Measurements from ENCODE around the gene PRKN. TPM values are rescaled to one million over a fixed set of nuclear protein-coding genes. Genes with fewer than 3 reads are reported as not detected.

PRKN gene
- total and polyA plus RNA-seq, 2 experiments from 2014 or later: 1.2 to 2.3 TPM

GRCh38 chr6:161583584-161583983 lies 1144.0 kb downstream of the PRKN start:
- H3K4me3 ChIP-seq: no peak overlapping the region
- H3K9me3 ChIP-seq (ENCODE audit: low read depth): no peaks in the 10 kb centered on the region
- WGBS, 2 experiments (ENCODE audit: low coverage in 1 of 2, low lambda C conversion rate in 2 of 2, missing lambda C conversion rate in 2 of 2): 87 to 89% methylated on average over 5 of the region's 5 CpGs
- no peak for TF ChIP-seq EZH2 (IDR thresholded peaks at IDR 0.05; ENCODE audit: insufficient read depth, poor library complexity, severe bottlenecking)
- no peak for TF ChIP-seq EZH2phosphoT487 (IDR thresholded peaks at IDR 0.05; ENCODE audit: insufficient read depth, low read depth)
- H3K4me2 ChIP-seq (ENCODE audit: unreplicated experiment): no peak overlapping the region
- H3K27me3 ChIP-seq (replicated peaks; ENCODE audit: insufficient read depth): no peaks in the 10 kb centered on the region
- H3F3A ChIP-seq (ENCODE audit: insufficient read depth): no peaks in the 10 kb centered on the region
- peaks cover 9% of the 10 kb centered on the region; the same call in 1 of the 2 replicates for H3K4me1 ChIP-seq (ENCODE audit: insufficient read depth)
- H4K20me1 ChIP-seq (ENCODE audit: insufficient read depth): no peaks in the 10 kb centered on the region
- H3K27ac ChIP-seq: no peak overlapping the region
- no peaks in the 10 kb centered on the region for H3K9me2 ChIP-seq (ENCODE audit: insufficient read depth)
- H3K9ac ChIP-seq: no peak overlapping the region
- in situ Hi-C loops (cut with MboI): no loop called here
- H2AFZ ChIP-seq: no peak overlapping the region
- H3K79me2 ChIP-seq (ENCODE audit: insufficient read depth): no peaks in the 10 kb centered on the region
- DNase-seq: peak; percentile 25
- H3K36me3 ChIP-seq (ENCODE audit: low read depth): no peaks in the 10 kb centered on the region

- H3K27ac ChIP-seq: no peak overlapping the region
- no peaks in the 10 kb centered on the region for H3F3A ChIP-seq (ENCODE audit: insufficient read depth)
- no peaks in the 10 kb centered on the region for H3K36me3 ChIP-seq (ENCODE audit: low read depth)
- DNase-seq: peak; percentile 10
- TF ChIP-seq EZH2phosphoT487 (IDR thresholded peaks at IDR 0.05; ENCODE audit: insufficient read depth, low read depth) (no peak), EZH2 (IDR thresholded peaks at IDR 0.05; ENCODE audit: insufficient read depth, poor library complexity, severe bottlenecking) (no peak)
- no peak overlapping the region for H3K9ac ChIP-seq
- H2AFZ ChIP-seq: no peak overlapping the region
- 45 to 53% methylated on average over 3 of the region's 3 CpGs for WGBS, 2 experiments (ENCODE audit: low coverage in 1 of 2, low lambda C conversion rate in 2 of 2, missing lambda C conversion rate in 2 of 2)
- no peak overlapping the region for H3K4me2 ChIP-seq (ENCODE audit: unreplicated experiment)
- H3K27me3 ChIP-seq (replicated peaks; ENCODE audit: insufficient read depth): no peaks in the 10 kb centered on the region
- no peaks in the 10 kb centered on the region for H3K79me2 ChIP-seq (ENCODE audit: insufficient read depth)
- no peaks in the 10 kb centered on the region for H3K9me2 ChIP-seq (ENCODE audit: insufficient read depth)
- no peaks in the 10 kb centered on the region for H3K9me3 ChIP-seq (ENCODE audit: low read depth)
- H3K4me3 ChIP-seq: no peak overlapping the region
- H4K20me1 ChIP-seq (ENCODE audit: insufficient read depth): no peaks in the 10 kb centered on the region
- H3K4me1 ChIP-seq (ENCODE audit: insufficient read depth): 0 out of 2 replicates have a peak, but pooled peaks cover 3% of the 10 kb centered on the region
- in situ Hi-C loops (cut with MboI): no loop called here
Observed at GRCh38 chr6:161578478-161578877, 1149.1 kb downstream of the PRKN start.

- Histone ChIP-seq H3K4me1 (ENCODE audit: insufficient read depth) (no peaks in the 10 kb centered on the region), H4K20me1 (ENCODE audit: insufficient read depth) (no peaks in the 10 kb centered on the region), H3K9me3 (ENCODE audit: low read depth) (no peaks in the 10 kb centered on the region), H3K9ac (no peak overlapping the region), H2AFZ (no peak overlapping the region), H3K27me3 (replicated peaks; ENCODE audit: insufficient read depth) (no peaks in the 10 kb centered on the region), H3K36me3 (ENCODE audit: low read depth) (no peaks in the 10 kb centered on the region), H3K79me2 (ENCODE audit: insufficient read depth) (no peaks in the 10 kb centered on the region), H3K4me3 (no peak overlapping the region), H3K9me2 (ENCODE audit: insufficient read depth) (no peaks in the 10 kb centered on the region), H3F3A (ENCODE audit: insufficient read depth) (no peaks in the 10 kb centered on the region), H3K4me2 (ENCODE audit: unreplicated experiment) (no peak overlapping the region), H3K27ac (no peak overlapping the region)
- no peak for TF ChIP-seq EZH2phosphoT487 (IDR thresholded peaks at IDR 0.05; ENCODE audit: insufficient read depth, low read depth)
- TF ChIP-seq EZH2 (IDR thresholded peaks at IDR 0.05; ENCODE audit: insufficient read depth, poor library complexity, severe bottlenecking): no peak
- WGBS, 2 experiments (ENCODE audit: low coverage in 1 of 2, low lambda C conversion rate in 2 of 2, missing lambda C conversion rate in 2 of 2): 58 to 62% methylated on average over 13 of the region's 13 CpGs
- peak; percentile 13 for DNase-seq
- in situ Hi-C loops (cut with MboI): no loop called here
Observed at GRCh38 chr6:161575523-161576254, 1151.9 kb downstream of the PRKN start.

- no peaks in the 10 kb centered on the region for H4K20me1 ChIP-seq (ENCODE audit: insufficient read depth)
- in situ Hi-C loops (cut with MboI): no loop called here
- H2AFZ ChIP-seq: no peak overlapping the region
- H3K9me3 ChIP-seq (ENCODE audit: low read depth): no peaks in the 10 kb centered on the region
- H3F3A ChIP-seq (ENCODE audit: insufficient read depth): no peaks in the 10 kb centered on the region
- no peaks in the 10 kb centered on the region for H3K27me3 ChIP-seq (replicated peaks; ENCODE audit: insufficient read depth)
- no peaks in the 10 kb centered on the region for H3K79me2 ChIP-seq (ENCODE audit: insufficient read depth)
- WGBS, 2 experiments (ENCODE audit: low coverage in 1 of 2, low lambda C conversion rate in 2 of 2, missing lambda C conversion rate in 2 of 2): 68 to 71% methylated on average over 6 of the region's 6 CpGs
- no peak overlapping the region for H3K4me3 ChIP-seq
- H3K9me2 ChIP-seq (ENCODE audit: insufficient read depth): no peaks in the 10 kb centered on the region
- H3K4me1 ChIP-seq (ENCODE audit: insufficient read depth): no peaks in the 10 kb centered on the region
- no peak overlapping the region for H3K4me2 ChIP-seq (ENCODE audit: unreplicated experiment)
- no peak overlapping the region for H3K27ac ChIP-seq
- DNase-seq: no peak
- TF ChIP-seq EZH2 (IDR thresholded peaks at IDR 0.05; ENCODE audit: insufficient read depth, poor library complexity, severe bottlenecking) (no peak), EZH2phosphoT487 (IDR thresholded peaks at IDR 0.05; ENCODE audit: insufficient read depth, low read depth) (no peak)
- H3K9ac ChIP-seq: no peak overlapping the region
- no peaks in the 10 kb centered on the region for H3K36me3 ChIP-seq (ENCODE audit: low read depth)
Observed at GRCh38 chr6:161568885-161569456, 1158.6 kb downstream of the PRKN start.
